Transverse colon (tissue), 4 donors: ENCODE data around the gene HELB. TPM values are rescaled to one million over a fixed set of nuclear protein-coding genes. Genes with fewer than 3 reads are reported as not detected.
A peak's percentile ranks its signal among the peaks of the same experiment; 100 is the strongest.

ENCODE experiments used
- DNase-seq: peaks from one replicate; pipeline ENCODE4 v3.0.0-alpha.2; 2019
- H3K27ac ChIP-seq, 4 donors: fragments of 200-600 bp; sonication (generic); 2 replicates each; pipeline ENCODE4 v1.5.1; 2016 to 2018; ENCODE audit warnings: inconsistent platforms in 4 of 4
- H3K27me3 ChIP-seq: fragments of 200-600 bp; sonication (generic); 2 replicates; pipeline ENCODE4 v1.5.1; 2017; ENCODE audit warnings: inconsistent platforms
- H3K36me3 ChIP-seq, 4 donors: fragments of 200-600 bp; sonication (generic); 2 replicates each; pipeline ENCODE4 v1.5.1; 2017 to 2019; ENCODE audit warnings: inconsistent platforms in 4 of 4
- H3K4me1 ChIP-seq, 4 donors: fragments of 200-600 bp; sonication (generic); 2 replicates each; pipeline ENCODE4 v1.5.1; 2017 to 2020; ENCODE audit warnings: inconsistent platforms in 4 of 4
- H3K4me3 ChIP-seq, 4 donors: fragments of 200-600 bp; sonication (generic); 1 replicate in 1 of 4; 2 replicates in 3 of 4; pipeline versions ENCODE4 v1.5.1 to v1.6.1; 2017 to 2019; ENCODE audit warnings: inconsistent platforms in 4 of 4
- H3K9me3 ChIP-seq, 2 donors: fragments of 200-600 bp; sonication (generic); 2 replicates each; pipeline ENCODE4 v1.5.1; 2017 to 2019; ENCODE audit warnings: inconsistent platforms in 2 of 2
- CTCF ChIP-seq, 5 experiments: fragments of 200-600 bp in 3 of 5; fragments of 450-650 bp in 2 of 5; sonication (generic) in 3 of 5; IDR thresholded peaks; 1 replicate in 2 of 5; 2 replicates in 3 of 5; pipeline ENCODE4 v1.5.1; 2016 to 2017; ENCODE audit warnings: antibody characterized with exemption in 5 of 5, inconsistent platforms in 3 of 5, mild to moderate bottlenecking in 2 of 5, moderate library complexity in 1 of 5
- EP300 ChIP-seq: sonication (generic); formaldehyde crosslinking; IDR thresholded peaks from one replicate; pipeline ENCODE4 v1.6.1; 2017; ENCODE audit warnings: antibody characterized with exemption, low read depth
- POLR2A ChIP-seq: fragments of 450-650 bp; IDR thresholded peaks from one replicate; pipeline ENCODE4 v1.6.1; 2016; ENCODE audit warnings: antibody characterized with exemption, mild to moderate bottlenecking, moderate library complexity
- POLR2AphosphoS5 ChIP-seq, 3 donors: sonication (generic); formaldehyde crosslinking; IDR thresholded peaks; one replicate each; pipeline ENCODE4 v1.6.1; 2016; ENCODE audit warnings: antibody characterized with exemption in 3 of 3
- WGBS, 2 donors: methylation state at CpG; one replicate each; pipeline ENCODE4 v1.1.5; 2018; ENCODE audit warnings: low coverage in 1 of 2; 5-methylcytosine and 5-hydroxymethylcytosine counted together
- in situ Hi-C, 4 donors: fragments of 200-750 bp; cut with MboI; loops; one replicate each; pipeline versions ENCODE4 v1.15.0 to v1.15.1; 2017; ENCODE audit warnings: low sequenced_read_pairs in 3 of 4, low pct_ligation_motif_present in 1 of 4, low pct_unique_long_range_greater_than_20kb in 1 of 4
- intact Hi-C: fragments of 100-400 bp; cut with DNase I; formaldehyde crosslinking; loops from one replicate; pipeline ENCODE4 v1.15.1; 2023; ENCODE audit warnings: low total_unique reads
- total RNA-seq, 4 donors: library from RNA; depleted of rRNA; stranded (reverse); fragments of >200 nt; gene quantifications; one replicate each; pipeline ENCODE4 v1.1.0, GENCODE V29; 2016

The HELB gene
- 10 to 100 TPM in 2 of 4 donors, 1 to 10 TPM in 2; 1.4 to 17.2 (median 9.8) TPM for total RNA-seq

- Histone ChIP-seq H3K9me3 (no peaks in the 10 kb centered on the region), H3K27me3 (no peaks in the 10 kb centered on the region), H3K4me1 (peaks cover 7 to 28% (median 11%) of the 10 kb centered on the region in 4 donors), H3K4me3 (peak within 1 kb of the TSS; percentile 62 to 85 (median 68)), H3K36me3 (no peaks in the 10 kb centered on the region), H3K27ac (peak within 1 kb of the TSS; percentile 86 to 94 (median 89))
- peak; percentile 88 to 91 (median 90) for TF ChIP-seq POLR2AphosphoS5 (IDR thresholded peaks at IDR 0.05)
- TF ChIP-seq CTCF (IDR thresholded peaks at IDR 0.05) = no peak
- TF ChIP-seq EP300 = peak; percentile 60
- TF ChIP-seq POLR2A = peak; percentile 87
- peak; percentile 100 for DNase-seq
- in situ Hi-C loops = no loop called here
- 0 to 1% methylated on average over 2 to 44 of the region's 45 CpGs for WGBS, 2 donors
- intact Hi-C loops = no loop called here
Measured at GRCh38 chr12:66301944-66302826, at the start of gene HELB. Gene HELB (plus strand): TSS chr12:66302493. CDS start chr12:66302604, 111 bp downstream.

- in situ Hi-C loops = loop anchor here in 3 of 4 donors (25.0 kb wide), 2 partner anchors 435 to 610 kb away; partner anchors contain the start of gene GRIP1 (in 2 of the 3)
- Histone ChIP-seq H3K27ac (no peak overlapping the region), H3K27me3 (no peaks in the 10 kb centered on the region), H3K36me3 (no peaks in the 10 kb centered on the region), H3K9me3 (no peaks in the 10 kb centered on the region), H3K4me3 (no peak overlapping the region), H3K4me1 (no peaks in the 10 kb centered on the region)
- intact Hi-C loops = no loop called here
- no peak for DNase-seq
- WGBS, 2 donors = 93 to 94% methylated on average over 2 of the region's 2 CpGs
- TF ChIP-seq POLR2A (no peak), CTCF (IDR thresholded peaks at IDR 0.05) (no peak), EP300 (no peak), POLR2AphosphoS5 (IDR thresholded peaks at IDR 0.05) (no peak)
Measured at GRCh38 chr12:66252771-66253170, 49.5 kb upstream of the HELB start.

GRCh38 chr12:66255737-66256136 is 46.6 kb upstream of the HELB start:
- no peak overlapping the region for H3K27ac ChIP-seq
- H3K4me3 ChIP-seq = no peak overlapping the region
- in situ Hi-C loops (loop anchor here in 3 of 4 donors (25.0 kb wide), 2 partner anchors 432 to 607 kb away; partner anchors contain the start of gene GRIP1 (in 2 of the 3)), intact Hi-C loops (no loop called here)
- H3K27me3 ChIP-seq = no peaks in the 10 kb centered on the region
- H3K36me3 ChIP-seq = no peaks in the 10 kb centered on the region
- TF ChIP-seq EP300 = no peak
- no peak for TF ChIP-seq CTCF (IDR thresholded peaks at IDR 0.05)
- no peak for TF ChIP-seq POLR2A
- no peak for TF ChIP-seq POLR2AphosphoS5 (IDR thresholded peaks at IDR 0.05)
- no peaks in the 10 kb centered on the region for H3K4me1 ChIP-seq
- H3K9me3 ChIP-seq = no peaks in the 10 kb centered on the region
- DNase-seq = no peak

GRCh38 chr12:66258011-66258410 is 44.3 kb upstream of the HELB start:
- Histone ChIP-seq H3K9me3 (no peaks in the 10 kb centered on the region), H3K27ac (no peak overlapping the region), H3K27me3 (no peaks in the 10 kb centered on the region), H3K36me3 (no peaks in the 10 kb centered on the region), H3K4me3 (no peak overlapping the region), H3K4me1 (no peaks in the 10 kb centered on the region)
- in situ Hi-C loops (loop anchor here in 3 of 4 donors (25.0 kb wide), 2 partner anchors 429 to 604 kb away; partner anchors contain the start of gene GRIP1 (in 2 of the 3)), intact Hi-C loops (no loop called here)
- no peak for TF ChIP-seq POLR2AphosphoS5 (IDR thresholded peaks at IDR 0.05)
- TF ChIP-seq EP300 = no peak
- no peak for TF ChIP-seq POLR2A
- no peak for TF ChIP-seq CTCF (IDR thresholded peaks at IDR 0.05)
- WGBS, 2 donors = 65 to 86% methylated on average over 2 to 3 of the region's 3 CpGs
- DNase-seq = no peak
